Measurements from ENCODE around the gene NOS3. TPM values are rescaled to one million over a fixed set of nuclear protein-coding genes. Genes with fewer than 3 reads are reported as not detected.
"Not testable (repeated sequence)": the region's sequence is repeated elsewhere in the genome, so short reads cannot be mapped to it uniquely, and the experiment has no call there.

NOS3 gene
- polyA plus RNA-seq, 3 donors = 7.7 to 14.4 (median 12.7) TPM

DNA sequence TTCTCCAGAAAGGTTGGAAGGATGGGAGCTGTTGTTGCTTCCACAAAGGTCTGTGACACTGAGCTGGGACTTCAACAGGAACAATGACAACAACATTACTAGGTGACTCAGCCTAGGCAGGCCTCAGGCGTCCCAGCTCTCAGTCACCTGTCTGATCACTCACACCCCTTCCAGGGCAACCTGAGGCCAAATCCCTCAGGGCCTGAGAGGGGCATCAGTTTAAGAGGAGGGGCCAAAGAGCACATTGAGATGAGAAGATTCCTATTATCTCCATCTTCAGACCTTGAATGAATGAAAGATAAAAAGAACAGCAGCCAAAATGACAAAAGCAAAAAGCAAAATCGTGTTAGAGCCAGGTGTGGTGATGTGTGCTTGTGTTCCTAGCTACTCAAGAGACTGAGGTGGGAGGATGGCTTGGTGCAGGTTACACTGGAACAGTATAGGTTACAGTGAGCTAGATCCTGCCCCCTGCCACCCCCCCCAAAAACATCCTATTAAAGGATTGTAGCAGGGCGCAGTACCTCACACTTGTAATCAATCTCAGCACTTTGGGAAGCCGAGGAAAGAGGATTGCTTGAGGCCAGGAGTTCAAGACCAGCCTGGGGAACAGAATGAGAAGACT lies 33.7 kb downstream of the NOS3 start, which contains the start of gene ATG9B:
Gene ATG9B, minus strand, starts transcription at position 60 of the 622 bp plus-strand sequence. CDS start 71 bp downstream, outside the sequence.
- DNase-seq (ENCODE audit: extremely low read depth in 1 of 11, low read depth in 9 of 11, low spot score in 4 of 11) = no peak

- no peak for DNase-seq (ENCODE audit: extremely low read depth in 1 of 11, low read depth in 9 of 11, low spot score in 4 of 11)
Measured at GRCh38 chr7:151025924-151026671, 35.3 kb downstream of the NOS3 start.

GRCh38 chr7:151026771-151027727 lies 36.2 kb downstream of the NOS3 start:
- not testable (repeated sequence) for DNase-seq (ENCODE audit: extremely low read depth in 1 of 11, low read depth in 9 of 11, low spot score in 4 of 11)

- DNase-seq (ENCODE audit: extremely low read depth in 1 of 11, low read depth in 9 of 11, low spot score in 4 of 11) = not testable (repeated sequence)
Measured at GRCh38 chr7:151027728-151028130, 36.9 kb downstream of the NOS3 start.

DNA sequence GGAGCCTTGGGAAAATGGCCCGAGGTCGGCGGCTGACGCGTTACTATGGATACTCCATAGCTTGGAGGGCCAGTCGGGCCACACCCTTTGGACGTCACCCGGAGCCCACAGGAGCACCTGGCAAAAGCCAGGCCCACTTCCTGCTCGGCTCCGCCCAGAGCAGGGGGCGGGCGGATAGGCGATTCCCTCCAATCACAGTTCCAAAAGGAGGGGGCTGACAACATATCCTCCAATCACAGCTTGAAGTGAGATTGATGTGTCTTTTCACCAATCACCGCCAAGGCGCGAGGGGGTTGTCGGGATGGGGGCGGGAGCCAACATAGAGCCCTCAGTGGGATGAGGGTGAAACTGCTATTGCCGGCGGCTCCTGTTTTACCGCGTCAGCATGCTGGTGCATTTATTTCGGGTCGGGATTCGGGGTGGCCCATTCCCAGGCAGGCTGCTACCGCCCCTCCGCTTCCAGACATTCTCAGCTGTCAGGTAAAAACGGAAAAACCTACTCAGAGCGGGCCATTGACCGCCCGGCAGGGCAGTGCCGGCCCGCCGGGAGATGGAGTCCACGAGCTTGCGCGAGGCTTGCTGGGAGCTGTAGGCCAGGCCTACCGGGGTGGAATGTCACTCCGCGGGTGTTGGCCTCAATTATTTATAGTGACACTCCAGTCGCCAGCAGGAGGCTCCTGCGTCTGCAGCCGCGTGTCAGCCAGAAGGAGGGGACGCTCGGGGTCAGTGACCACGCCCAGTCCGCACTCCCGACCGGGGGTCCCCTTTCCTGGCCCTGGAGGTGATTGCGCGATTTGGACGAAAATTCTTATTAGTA lies 37.5 kb downstream of the NOS3 start, which contains the start of gene ABCB8:
Gene ABCB8, plus strand, starts transcription at position 320 of the 817 bp plus-strand sequence. Its CDS starts 66 bp downstream, at position 386.
- peak; percentile 98 to 100 (median 99) for DNase-seq (ENCODE audit: extremely low read depth in 1 of 11, low read depth in 9 of 11, low spot score in 4 of 11)

- DNase-seq (ENCODE audit: extremely low read depth in 1 of 11, low read depth in 9 of 11, low spot score in 4 of 11) = no peak
Measured at GRCh38 chr7:151028948-151029501, 38.2 kb downstream of the NOS3 start.

GRCh38 chr7:151031011-151031410 lies 40.2 kb downstream of the NOS3 start:
- DNase-seq (ENCODE audit: extremely low read depth in 1 of 11, low read depth in 9 of 11, low spot score in 4 of 11) = no peak

GRCh38 chr7:151032936-151033863 lies 42.4 kb downstream of the NOS3 start:
- DNase-seq (ENCODE audit: extremely low read depth in 1 of 11, low read depth in 9 of 11, low spot score in 4 of 11) = no peak

DNA sequence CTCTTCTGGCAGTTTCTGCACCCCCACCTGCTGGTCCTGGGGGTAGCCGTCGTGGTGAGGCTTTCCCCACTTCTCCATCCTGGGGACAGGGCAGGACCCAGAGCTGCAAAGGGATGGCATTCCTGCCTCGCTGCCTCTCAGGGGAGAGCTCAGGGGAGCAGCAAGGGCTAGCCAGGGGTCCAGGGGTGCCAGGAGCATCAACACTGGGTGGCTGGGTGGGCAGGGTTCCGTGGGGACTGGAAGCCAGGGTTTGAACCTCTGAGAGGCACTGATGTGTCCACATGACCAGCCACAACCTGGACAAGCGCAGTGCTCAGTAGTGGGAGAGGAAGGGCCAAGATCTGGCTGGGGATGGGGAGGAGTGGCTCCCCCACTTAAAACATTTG lies 43.0 kb downstream of the NOS3 start:
- DNase-seq (ENCODE audit: extremely low read depth in 1 of 11, low read depth in 9 of 11, low spot score in 4 of 11) = no peak

GRCh38 chr7:151034312-151035025 lies 43.7 kb downstream of the NOS3 start:
- DNase-seq (ENCODE audit: extremely low read depth in 1 of 11, low read depth in 9 of 11, low spot score in 4 of 11) = no peak

DNA sequence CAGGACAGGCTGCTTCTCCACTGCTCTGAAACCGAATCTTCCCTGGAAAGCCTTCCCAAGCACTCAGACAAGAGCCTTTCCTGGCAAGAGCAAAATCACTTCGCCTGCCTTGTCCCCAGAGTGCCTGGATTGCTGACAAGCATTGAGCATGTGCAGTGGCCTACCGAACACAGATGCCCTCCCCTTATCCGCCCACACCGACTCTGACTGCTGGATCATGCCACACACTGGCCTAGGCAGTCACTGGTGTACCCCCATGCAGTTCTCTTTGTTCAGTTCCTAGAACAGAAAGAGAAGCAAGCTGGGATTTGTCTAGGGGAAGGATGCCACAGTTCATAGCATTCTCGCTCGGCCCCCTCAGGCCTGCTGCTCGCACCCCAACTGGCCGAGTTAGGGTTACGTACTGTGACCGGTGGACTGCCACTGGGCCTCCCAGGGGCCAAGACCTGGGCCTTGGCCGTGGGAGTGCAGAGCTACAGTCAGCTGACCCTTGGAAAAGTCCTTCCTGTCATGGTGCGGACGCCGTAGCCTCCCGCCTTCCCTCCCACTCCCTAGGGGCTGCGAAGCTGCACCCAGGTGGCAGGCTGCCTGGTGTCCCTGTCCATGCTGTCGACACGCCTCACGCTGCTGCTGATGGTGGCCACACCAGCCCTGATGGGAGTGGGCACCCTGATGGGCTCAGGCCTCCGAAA lies 44.4 kb downstream of the NOS3 start:
- no peak for DNase-seq (ENCODE audit: extremely low read depth in 1 of 11, low read depth in 9 of 11, low spot score in 4 of 11)

- DNase-seq (ENCODE audit: extremely low read depth in 1 of 11, low read depth in 9 of 11, low spot score in 4 of 11) = no peak
Measured at GRCh38 chr7:151035902-151036301, 45.1 kb downstream of the NOS3 start.

DNA sequence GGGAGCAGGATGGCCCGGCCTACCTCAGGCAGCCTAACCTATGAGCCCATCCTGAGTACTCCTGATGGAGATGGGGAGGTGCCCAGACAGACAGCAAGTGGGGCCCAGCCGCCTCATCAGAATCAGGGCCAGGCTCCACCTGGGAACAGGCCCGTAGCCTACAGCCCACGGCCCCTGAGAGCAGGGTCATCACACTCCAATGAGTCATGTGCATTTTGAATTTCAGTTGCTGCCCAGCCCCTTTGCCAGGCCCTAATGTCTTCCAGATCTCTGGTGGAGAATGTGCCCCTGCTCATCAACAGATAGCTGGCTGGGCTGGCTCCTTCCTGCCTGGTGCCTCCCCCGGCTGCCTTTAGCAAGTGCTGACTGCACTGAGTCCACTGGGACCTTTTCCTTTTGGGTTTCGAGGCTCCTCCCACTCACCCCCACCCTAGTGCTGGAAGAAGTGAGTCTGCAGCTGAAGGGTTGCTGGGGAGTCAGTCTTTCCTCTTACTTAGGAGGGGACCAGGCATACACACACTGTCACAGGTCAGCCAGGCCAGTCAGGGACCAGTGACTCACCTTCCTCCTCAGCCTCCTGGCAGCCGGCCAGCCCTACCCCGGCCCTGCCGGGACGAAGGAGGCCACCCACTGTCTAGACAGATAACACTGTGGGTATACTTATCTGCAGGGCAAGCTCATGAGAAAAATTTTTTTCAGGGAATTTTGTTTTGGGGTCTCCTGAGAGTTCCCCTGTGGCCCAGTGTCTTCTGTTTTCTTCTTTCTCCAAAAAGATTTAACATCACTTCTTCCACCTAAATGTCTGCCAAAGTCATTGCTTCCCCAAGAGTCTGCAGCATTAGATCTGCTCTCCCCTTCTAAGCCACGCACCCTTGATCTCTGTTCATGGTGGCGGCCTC lies 48.4 kb downstream of the NOS3 start:
- DNase-seq (ENCODE audit: extremely low read depth in 1 of 11, low read depth in 9 of 11, low spot score in 4 of 11) = no peak

DNA sequence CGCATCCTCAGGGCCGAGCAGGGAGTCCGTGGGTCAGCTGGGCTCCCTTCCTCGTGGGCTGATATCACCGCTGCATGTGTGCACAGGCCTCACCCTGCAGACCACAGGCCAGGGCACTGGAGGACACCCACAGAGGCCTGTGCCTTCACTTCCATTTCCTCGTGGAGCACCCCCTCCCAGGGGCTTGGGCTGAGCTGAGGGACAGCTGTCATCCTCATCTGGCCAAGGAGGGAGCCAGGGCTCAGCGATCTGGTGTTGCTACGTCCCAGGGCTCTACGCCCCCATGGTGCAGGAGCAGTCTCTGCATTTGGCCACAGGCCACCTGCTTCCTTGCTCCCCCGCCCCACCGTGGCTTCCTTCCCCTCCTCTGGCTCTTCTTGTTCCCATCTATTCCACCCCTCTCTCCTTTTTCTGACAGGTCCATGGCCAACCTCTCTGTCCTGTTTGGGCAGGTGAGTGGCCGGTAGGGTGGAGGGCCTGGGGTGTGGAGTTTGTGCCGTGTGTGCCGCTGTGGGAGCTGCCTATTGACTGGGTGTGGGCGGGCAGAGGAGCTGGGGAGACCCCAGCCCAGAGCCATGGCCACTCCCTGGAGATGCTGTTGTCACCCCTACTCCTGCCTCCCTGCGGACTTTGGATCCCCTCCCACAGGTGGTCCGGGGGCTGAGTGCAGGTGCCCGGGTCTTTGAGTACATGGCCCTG lies 49.2 kb downstream of the NOS3 start:
- DNase-seq (ENCODE audit: extremely low read depth in 1 of 11, low read depth in 9 of 11, low spot score in 4 of 11) = no peak
